Measurements from ENCODE around the gene TRMT1. TPM values are rescaled to one million over a fixed set of nuclear protein-coding genes. Genes with fewer than 3 reads are reported as not detected.

TRMT1 gene
- total and polyA plus RNA-seq, 2 experiments from 2014 or later, result 88.6 to 90.1 TPM

DNA sequence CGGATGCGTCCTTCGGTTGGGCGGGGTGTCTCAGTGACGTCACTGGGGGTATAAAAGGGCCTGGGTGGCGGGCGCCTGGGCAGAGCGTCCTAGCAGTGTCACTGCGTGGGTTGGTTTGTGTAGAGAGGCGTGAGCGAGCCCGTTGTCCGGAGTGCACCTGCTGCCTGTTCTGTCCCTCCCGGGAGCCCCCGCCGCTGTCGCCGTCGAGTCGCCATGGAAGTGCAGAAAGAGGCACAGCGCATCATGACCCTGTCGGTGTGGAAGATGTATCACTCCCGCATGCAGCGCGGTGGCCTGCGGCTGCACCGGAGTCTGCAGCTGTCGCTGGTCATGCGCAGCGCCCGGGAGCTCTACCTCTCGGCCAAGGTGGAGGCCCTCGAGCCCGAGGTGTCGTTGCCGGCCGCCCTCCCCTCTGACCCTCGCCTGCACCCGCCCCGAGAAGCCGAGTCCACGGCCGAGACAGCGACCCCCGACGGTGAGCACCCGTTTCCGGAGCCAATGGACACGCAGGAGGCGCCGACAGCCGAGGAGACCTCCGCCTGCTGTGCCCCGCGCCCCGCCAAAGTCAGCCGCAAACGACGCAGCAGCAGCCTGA is 36.5 kb upstream of the TRMT1 start:
- no peak overlapping the region for H2AFZ ChIP-seq
- Mint-ChIP-seq H3K36me3 (ENCODE audit: low read depth) (peaks cover 31% of the 10 kb centered on the region), H3K27me3 (ENCODE audit: insufficient read depth, low read depth, poor library complexity) (peaks cover 60% of the 10 kb centered on the region), H3K9me3 (peaks cover 23% of the 10 kb centered on the region), H3K27ac (peak overlapping the region; percentile 100), H3K4me3 (peak overlapping the region; percentile 99), H3K4me1 (peaks cover 25% of the 10 kb centered on the region)
- H3K36me3 ChIP-seq (ENCODE audit: insufficient read depth), result peaks cover 7% of the 10 kb centered on the region; the same call in 1 of the 2 replicates
- H3K9me2 ChIP-seq (ENCODE audit: insufficient read depth), result no peaks in the 10 kb centered on the region
- H3K4me3 ChIP-seq, result peak overlapping the region; percentile 100
- H3K27ac ChIP-seq (ENCODE audit: low read depth), result peak overlapping the region; percentile 100; the same call in 1 of the 2 replicates
- peaks cover 32% of the 10 kb centered on the region for H3F3A ChIP-seq (replicated peaks; ENCODE audit: low read depth)
- ATAC-seq (peak; percentile 4), DNase-seq (ENCODE audit: low spot score) (no peak)
- H3K4me2 ChIP-seq, result peak overlapping the region; percentile 99
- H3K79me2 ChIP-seq (replicated peaks; ENCODE audit: insufficient read depth), result peaks cover 49% of the 10 kb centered on the region
- TF ChIP-seq, protein P1, sequence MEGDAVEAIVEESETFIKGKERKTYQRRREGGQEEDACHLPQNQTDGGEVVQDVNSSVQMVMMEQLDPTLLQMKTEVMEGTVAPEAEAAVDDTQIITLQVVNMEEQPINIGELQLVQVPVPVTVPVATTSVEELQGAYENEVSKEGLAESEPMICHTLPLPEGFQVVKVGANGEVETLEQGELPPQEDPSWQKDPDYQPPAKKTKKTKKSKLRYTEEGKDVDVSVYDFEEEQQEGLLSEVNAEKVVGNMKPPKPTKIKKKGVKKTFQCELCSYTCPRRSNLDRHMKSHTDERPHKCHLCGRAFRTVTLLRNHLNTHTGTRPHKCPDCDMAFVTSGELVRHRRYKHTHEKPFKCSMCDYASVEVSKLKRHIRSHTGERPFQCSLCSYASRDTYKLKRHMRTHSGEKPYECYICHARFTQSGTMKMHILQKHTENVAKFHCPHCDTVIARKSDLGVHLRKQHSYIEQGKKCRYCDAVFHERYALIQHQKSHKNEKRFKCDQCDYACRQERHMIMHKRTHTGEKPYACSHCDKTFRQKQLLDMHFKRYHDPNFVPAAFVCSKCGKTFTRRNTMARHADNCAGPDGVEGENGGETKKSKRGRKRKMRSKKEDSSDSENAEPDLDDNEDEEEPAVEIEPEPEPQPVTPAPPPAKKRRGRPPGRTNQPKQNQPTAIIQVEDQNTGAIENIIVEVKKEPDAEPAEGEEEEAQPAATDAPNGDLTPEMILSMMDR (conservative IDR thresholded peaks at IDR 0.05; ENCODE audit: low read depth in 2 of 2), result peak in 1 of 2 experiments; percentile 19; a peak in 1 of 4 replicates
- no peak for TF ChIP-seq STAT1 (IDR thresholded peaks at IDR 0.05; ENCODE audit: unreplicated experiment)
- TF ChIP-seq ZNF114 (CRISPR knock-in tag; IDR thresholded peaks at IDR 0.05), result no peak
- TF ChIP-seq, protein P2, sequence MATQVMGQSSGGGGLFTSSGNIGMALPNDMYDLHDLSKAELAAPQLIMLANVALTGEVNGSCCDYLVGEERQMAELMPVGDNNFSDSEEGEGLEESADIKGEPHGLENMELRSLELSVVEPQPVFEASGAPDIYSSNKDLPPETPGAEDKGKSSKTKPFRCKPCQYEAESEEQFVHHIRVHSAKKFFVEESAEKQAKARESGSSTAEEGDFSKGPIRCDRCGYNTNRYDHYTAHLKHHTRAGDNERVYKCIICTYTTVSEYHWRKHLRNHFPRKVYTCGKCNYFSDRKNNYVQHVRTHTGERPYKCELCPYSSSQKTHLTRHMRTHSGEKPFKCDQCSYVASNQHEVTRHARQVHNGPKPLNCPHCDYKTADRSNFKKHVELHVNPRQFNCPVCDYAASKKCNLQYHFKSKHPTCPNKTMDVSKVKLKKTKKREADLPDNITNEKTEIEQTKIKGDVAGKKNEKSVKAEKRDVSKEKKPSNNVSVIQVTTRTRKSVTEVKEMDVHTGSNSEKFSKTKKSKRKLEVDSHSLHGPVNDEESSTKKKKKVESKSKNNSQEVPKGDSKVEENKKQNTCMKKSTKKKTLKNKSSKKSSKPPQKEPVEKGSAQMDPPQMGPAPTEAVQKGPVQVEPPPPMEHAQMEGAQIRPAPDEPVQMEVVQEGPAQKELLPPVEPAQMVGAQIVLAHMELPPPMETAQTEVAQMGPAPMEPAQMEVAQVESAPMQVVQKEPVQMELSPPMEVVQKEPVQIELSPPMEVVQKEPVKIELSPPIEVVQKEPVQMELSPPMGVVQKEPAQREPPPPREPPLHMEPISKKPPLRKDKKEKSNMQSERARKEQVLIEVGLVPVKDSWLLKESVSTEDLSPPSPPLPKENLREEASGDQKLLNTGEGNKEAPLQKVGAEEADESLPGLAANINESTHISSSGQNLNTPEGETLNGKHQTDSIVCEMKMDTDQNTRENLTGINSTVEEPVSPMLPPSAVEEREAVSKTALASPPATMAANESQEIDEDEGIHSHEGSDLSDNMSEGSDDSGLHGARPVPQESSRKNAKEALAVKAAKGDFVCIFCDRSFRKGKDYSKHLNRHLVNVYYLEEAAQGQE (IDR thresholded peaks at IDR 0.05; ENCODE audit: unreplicated experiment), result peak; percentile 18
- peak; percentile 98 for TF ChIP-seq CREB1 (CRISPR knock-in tag; IDR thresholded peaks at IDR 0.05; ENCODE audit: low read depth)
- no peak for TF ChIP-seq EZH2 (IDR thresholded peaks at IDR 0.05; ENCODE audit: low read depth, unreplicated experiment)
- peak; percentile 23 for TF ChIP-seq JUNB (IDR thresholded peaks at IDR 0.05; ENCODE audit: unreplicated experiment)
- TF ChIP-seq EZH2phosphoT487 (IDR thresholded peaks at IDR 0.05; ENCODE audit: unreplicated experiment), result no peak
- TF ChIP-seq, protein P3, sequence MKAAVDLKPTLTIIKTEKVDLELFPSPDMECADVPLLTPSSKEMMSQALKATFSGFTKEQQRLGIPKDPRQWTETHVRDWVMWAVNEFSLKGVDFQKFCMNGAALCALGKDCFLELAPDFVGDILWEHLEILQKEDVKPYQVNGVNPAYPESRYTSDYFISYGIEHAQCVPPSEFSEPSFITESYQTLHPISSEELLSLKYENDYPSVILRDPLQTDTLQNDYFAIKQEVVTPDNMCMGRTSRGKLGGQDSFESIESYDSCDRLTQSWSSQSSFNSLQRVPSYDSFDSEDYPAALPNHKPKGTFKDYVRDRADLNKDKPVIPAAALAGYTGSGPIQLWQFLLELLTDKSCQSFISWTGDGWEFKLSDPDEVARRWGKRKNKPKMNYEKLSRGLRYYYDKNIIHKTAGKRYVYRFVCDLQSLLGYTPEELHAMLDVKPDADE (IDR thresholded peaks at IDR 0.05), result peak; percentile 70
- no peak for TF ChIP-seq NANOG (IDR thresholded peaks at IDR 0.05; ENCODE audit: borderline replicate concordance)
- TF ChIP-seq POLR2AphosphoS5 (IDR thresholded peaks at IDR 0.05; ENCODE audit: low read depth), result peak; percentile 100
- H3K4me1 ChIP-seq (ENCODE audit: insufficient read depth), result peaks cover 15% of the 10 kb centered on the region
- H3K27me3 ChIP-seq (ENCODE audit: insufficient read depth), result no peaks in the 10 kb centered on the region
- H4K20me1 ChIP-seq (replicated peaks; ENCODE audit: insufficient read depth), result peaks cover 8% of the 10 kb centered on the region

All from GM23338 (cell line).